Measurements from ENCODE around the gene TYMP. TPM values are rescaled to one million over a fixed set of nuclear protein-coding genes. Genes with fewer than 3 reads are reported as not detected.

The TYMP gene
- total and polyA plus RNA-seq, 2 donors (not counting 1 experiment from before 2014, with no cell fraction given), result 3.7 to 40.1 TPM

GRCh38 chr22:50530877-50531545, 1.2 kb upstream of the TYMP start:
- Histone ChIP-seq H2AFZ (ENCODE audit: low read length) (no peak overlapping the region), H3K4me2 (ENCODE audit: extremely low read depth, insufficient read depth, low read length) (peak overlapping the region; percentile 58), H3K79me2 (ENCODE audit: control insufficient read depth, insufficient read depth, low read length) (no peaks in the 10 kb centered on the region), H3K9me3 (ENCODE audit: control insufficient read depth, insufficient read depth, low read depth, low read length) (no peaks in the 10 kb centered on the region), H4K20me1 (ENCODE audit: control insufficient read depth, extremely low read depth, insufficient read depth, low read length) (no peaks in the 10 kb centered on the region), H3K4me1 (ENCODE audit: control insufficient read depth, extremely low read depth, insufficient read depth, low read length) (peaks cover 14% of the 10 kb centered on the region), H3K27ac (ENCODE audit: insufficient read depth, low read length) (peak overlapping the region; percentile 20), H3K36me3 (ENCODE audit: control insufficient read depth, insufficient read depth, low read length) (no peaks in the 10 kb centered on the region), H3K4me3 (replicated peaks in 1 of 4; ENCODE audit: control extremely low read depth in 1 of 4, insufficient read depth in 1 of 4, low read depth in 3 of 4, low read length in 4 of 4) (peak overlapping the region; percentile 15 to 61 (median 42)), H3K27me3 (ENCODE audit: control insufficient read depth, insufficient read depth, low read length) (peaks cover 11% of the 10 kb centered on the region), H3K9ac (ENCODE audit: insufficient read depth, low read length) (peak overlapping the region; percentile 65)
- peak; percentile 75 to 86 for DNase-seq (ENCODE audit: low read depth in 2 of 2)
- TF ChIP-seq CTCF (conservative IDR thresholded peaks at IDR 0.05 in 1 of 2, IDR thresholded peaks at IDR 0.05 in 1 of 2; ENCODE audit: low read depth in 1 of 2, low read length in 2 of 2), result no peak
- peak; percentile 75 for TF ChIP-seq EZH2 (IDR thresholded peaks at IDR 0.05; ENCODE audit: low read length, missing control alignments)

- DNase-seq (ENCODE audit: low read depth in 2 of 2), result no peak
- Histone ChIP-seq H3K27ac (ENCODE audit: insufficient read depth, low read length) (no peak overlapping the region), H3K9ac (ENCODE audit: insufficient read depth, low read length) (peak overlapping the region; percentile 62), H3K79me2 (ENCODE audit: control insufficient read depth, insufficient read depth, low read length) (no peaks in the 10 kb centered on the region), H3K4me3 (replicated peaks in 1 of 4; ENCODE audit: control extremely low read depth in 1 of 4, insufficient read depth in 1 of 4, low read depth in 3 of 4, low read length in 4 of 4) (peak overlapping the region; percentile 25 to 60 (median 38)), H3K4me2 (ENCODE audit: extremely low read depth, insufficient read depth, low read length) (peak overlapping the region; percentile 64), H4K20me1 (ENCODE audit: control insufficient read depth, extremely low read depth, insufficient read depth, low read length) (no peaks in the 10 kb centered on the region), H2AFZ (ENCODE audit: low read length) (no peak overlapping the region), H3K36me3 (ENCODE audit: control insufficient read depth, insufficient read depth, low read length) (no peaks in the 10 kb centered on the region), H3K27me3 (ENCODE audit: control insufficient read depth, insufficient read depth, low read length) (peaks cover 11% of the 10 kb centered on the region), H3K4me1 (ENCODE audit: control insufficient read depth, extremely low read depth, insufficient read depth, low read length) (peaks cover 14% of the 10 kb centered on the region), H3K9me3 (ENCODE audit: control insufficient read depth, insufficient read depth, low read depth, low read length) (no peaks in the 10 kb centered on the region)
- no peak for TF ChIP-seq CTCF (conservative IDR thresholded peaks at IDR 0.05 in 1 of 2, IDR thresholded peaks at IDR 0.05 in 1 of 2; ENCODE audit: low read depth in 1 of 2, low read length in 2 of 2)
- TF ChIP-seq EZH2 (IDR thresholded peaks at IDR 0.05; ENCODE audit: low read length, missing control alignments), result no peak
Measured at GRCh38 chr22:50530580-50530876, 716 bp upstream of the TYMP start.

GRCh38 chr22:50529416-50529896, 356 bp downstream of the TYMP start:
- peak overlapping the region in 3 of 4 experiments; percentile 14 to 60 (median 38) for H3K4me3 ChIP-seq (replicated peaks in 1 of 4; ENCODE audit: control extremely low read depth in 1 of 4, insufficient read depth in 1 of 4, low read depth in 3 of 4, low read length in 4 of 4)
- TF ChIP-seq EZH2 (IDR thresholded peaks at IDR 0.05; ENCODE audit: low read length, missing control alignments) (peak; percentile 42), CTCF (conservative IDR thresholded peaks at IDR 0.05 in 1 of 2, IDR thresholded peaks at IDR 0.05 in 1 of 2; ENCODE audit: low read depth in 1 of 2, low read length in 2 of 2) (no peak)
- no peaks in the 10 kb centered on the region for H3K9me3 ChIP-seq (ENCODE audit: control insufficient read depth, insufficient read depth, low read depth, low read length)
- no peak overlapping the region for H2AFZ ChIP-seq (ENCODE audit: low read length)
- H3K27me3 ChIP-seq (ENCODE audit: control insufficient read depth, insufficient read depth, low read length), result peaks cover 11% of the 10 kb centered on the region
- DNase-seq (ENCODE audit: low read depth in 2 of 2), result peak in 1 of 2 donors; percentile 14
- H3K36me3 ChIP-seq (ENCODE audit: control insufficient read depth, insufficient read depth, low read length), result no peaks in the 10 kb centered on the region
- peaks cover 4% of the 10 kb centered on the region for H3K79me2 ChIP-seq (ENCODE audit: control insufficient read depth, insufficient read depth, low read length)
- H3K4me1 ChIP-seq (ENCODE audit: control insufficient read depth, extremely low read depth, insufficient read depth, low read length), result peaks cover 16% of the 10 kb centered on the region
- H3K4me2 ChIP-seq (ENCODE audit: extremely low read depth, insufficient read depth, low read length), result no peak overlapping the region
- H3K27ac ChIP-seq (ENCODE audit: insufficient read depth, low read length), result no peak overlapping the region
- peak overlapping the region; percentile 23 for H3K9ac ChIP-seq (ENCODE audit: insufficient read depth, low read length)
- no peaks in the 10 kb centered on the region for H4K20me1 ChIP-seq (ENCODE audit: control insufficient read depth, extremely low read depth, insufficient read depth, low read length)

All from fibroblast of lung (primary cell).